ENCODE data around the gene MPC1. TPM values are rescaled to one million over a fixed set of nuclear protein-coding genes. Genes with fewer than 3 reads are reported as not detected.
"Not testable (repeated sequence)": the region's sequence is repeated elsewhere in the genome, so short reads cannot be mapped to it uniquely, and the experiment has no call there.

MPC1 gene
- total RNA-seq, 4 donors from 2014 or later, result 43.1 to 64.3 (median 59.5) TPM

- H3K36me3 ChIP-seq, H3K4me3 ChIP-seq, DNase-seq, H3K9me3 ChIP-seq, H3K27ac ChIP-seq, H3K4me1 ChIP-seq: not testable (repeated sequence)
- peaks cover 0 to 29% (median 0%) of the 10 kb centered on the region in 4 donors for H3K27me3 ChIP-seq
- intact Hi-C loops (cut with DNase I), result loop anchor here (5.0 kb wide), 1 partner anchor 128 kb away; no protein-coding TSS in a partner anchor
- TF ChIP-seq, protein P1, sequence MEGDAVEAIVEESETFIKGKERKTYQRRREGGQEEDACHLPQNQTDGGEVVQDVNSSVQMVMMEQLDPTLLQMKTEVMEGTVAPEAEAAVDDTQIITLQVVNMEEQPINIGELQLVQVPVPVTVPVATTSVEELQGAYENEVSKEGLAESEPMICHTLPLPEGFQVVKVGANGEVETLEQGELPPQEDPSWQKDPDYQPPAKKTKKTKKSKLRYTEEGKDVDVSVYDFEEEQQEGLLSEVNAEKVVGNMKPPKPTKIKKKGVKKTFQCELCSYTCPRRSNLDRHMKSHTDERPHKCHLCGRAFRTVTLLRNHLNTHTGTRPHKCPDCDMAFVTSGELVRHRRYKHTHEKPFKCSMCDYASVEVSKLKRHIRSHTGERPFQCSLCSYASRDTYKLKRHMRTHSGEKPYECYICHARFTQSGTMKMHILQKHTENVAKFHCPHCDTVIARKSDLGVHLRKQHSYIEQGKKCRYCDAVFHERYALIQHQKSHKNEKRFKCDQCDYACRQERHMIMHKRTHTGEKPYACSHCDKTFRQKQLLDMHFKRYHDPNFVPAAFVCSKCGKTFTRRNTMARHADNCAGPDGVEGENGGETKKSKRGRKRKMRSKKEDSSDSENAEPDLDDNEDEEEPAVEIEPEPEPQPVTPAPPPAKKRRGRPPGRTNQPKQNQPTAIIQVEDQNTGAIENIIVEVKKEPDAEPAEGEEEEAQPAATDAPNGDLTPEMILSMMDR (IDR thresholded peaks at IDR 0.05), result peak; percentile 67 to 77 (median 74)
- WGBS, 2 donors, result 36 to 42% methylated on average over 2 to 10 of the region's 16 CpGs
These were observed 18.0 kb upstream of the MPC1 start for GRCh38 chr6:166400649-166401250.

GRCh38 chr6:166400181-166400580, 17.4 kb upstream of the MPC1 start:
- no peaks in the 10 kb centered on the region for H3K9me3 ChIP-seq
- H3K4me3 ChIP-seq, result no peak overlapping the region
- no peaks in the 10 kb centered on the region for H3K36me3 ChIP-seq
- H3K27ac ChIP-seq, result no peak overlapping the region
- intact Hi-C loops (cut with DNase I), result loop anchor here (5.0 kb wide), 1 partner anchor 128 kb away; no protein-coding TSS in a partner anchor
- peaks cover 0 to 35% (median 0%) of the 10 kb centered on the region in 4 donors for H3K27me3 ChIP-seq
- no peak for TF ChIP-seq POLR2A (IDR thresholded peaks at IDR 0.05)
- TF ChIP-seq, protein P1 (IDR thresholded peaks at IDR 0.05), result no peak
- no peak for DNase-seq
- WGBS, 2 donors, result 80 to 83% methylated on average over 2 of the region's 2 CpGs
- peaks cover 0 to 5% (median 0%) of the 10 kb centered on the region in 3 donors for H3K4me1 ChIP-seq

DNA sequence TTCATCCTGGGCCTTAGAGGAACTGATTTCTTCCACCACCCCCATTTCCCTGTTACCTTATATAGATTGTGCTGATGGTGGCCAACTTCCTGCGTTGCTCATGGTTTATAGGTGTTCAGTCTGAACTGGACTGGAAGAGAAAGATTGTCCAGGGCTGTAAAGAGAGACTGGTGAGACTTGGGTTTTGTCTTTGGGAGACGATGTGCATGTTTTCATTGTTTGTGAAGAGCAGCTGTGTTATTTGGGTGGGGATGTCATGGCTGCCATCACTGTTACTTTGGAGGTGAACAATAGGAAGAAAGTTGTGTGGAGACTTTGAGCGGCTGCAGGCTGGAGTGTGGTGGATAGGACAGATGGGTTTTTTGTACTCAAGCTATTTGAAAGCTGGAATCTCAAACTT, 15.6 kb upstream of the MPC1 start:
- Histone ChIP-seq H3K36me3 (no peaks in the 10 kb centered on the region), H3K27ac (no peak overlapping the region), H3K27me3 (peaks cover 0 to 49% (median 0%) of the 10 kb centered on the region in 4 donors), H3K9me3 (no peaks in the 10 kb centered on the region), H3K4me3 (no peak overlapping the region), H3K4me1 (peaks cover 0 to 5% (median 0%) of the 10 kb centered on the region in 3 donors)
- intact Hi-C loops (cut with DNase I), result loop anchor here (5.0 kb wide), 1 partner anchor 116 kb away; no protein-coding TSS in a partner anchor
- TF ChIP-seq POLR2A (IDR thresholded peaks at IDR 0.05), result no peak
- TF ChIP-seq, protein P1 (IDR thresholded peaks at IDR 0.05), result no peak
- 72 to 79% methylated on average over 2 to 3 of the region's 3 CpGs for WGBS, 2 donors
- no peak for DNase-seq

DNA sequence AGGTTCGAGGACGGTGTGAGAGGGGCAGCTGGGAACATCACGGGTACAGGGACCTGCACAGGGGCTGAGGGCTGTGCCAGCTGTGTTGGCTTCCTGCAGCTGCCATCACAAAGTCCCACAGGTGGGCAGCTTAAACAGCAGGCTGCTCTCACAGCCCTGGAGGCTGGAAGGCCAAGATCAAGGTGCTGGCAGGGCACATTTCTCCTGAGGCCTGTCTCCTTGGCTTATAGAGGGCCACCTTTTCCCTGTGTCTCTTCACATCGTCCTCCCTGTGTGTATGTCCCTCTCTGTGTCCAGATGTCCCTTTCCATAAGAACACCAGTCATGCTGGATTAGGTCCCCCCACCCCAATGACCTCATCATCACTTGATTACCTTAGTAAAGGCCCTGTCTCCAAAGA, 15.1 kb upstream of the MPC1 start:
- Histone ChIP-seq H3K4me1 (peaks cover 0 to 5% (median 0%) of the 10 kb centered on the region in 3 donors), H3K27me3 (peaks cover 0 to 51% (median 0%) of the 10 kb centered on the region in 4 donors), H3K4me3 (no peak overlapping the region), H3K27ac (no peak overlapping the region), H3K36me3 (no peaks in the 10 kb centered on the region), H3K9me3 (no peaks in the 10 kb centered on the region)
- WGBS, 2 donors, result 82 to 86% methylated on average over 4 of the region's 4 CpGs
- intact Hi-C loops (cut with DNase I), result loop anchor here (5.0 kb wide), 1 partner anchor 116 kb away; no protein-coding TSS in a partner anchor
- DNase-seq, result no peak
- no peak for TF ChIP-seq POLR2A (IDR thresholded peaks at IDR 0.05)
- TF ChIP-seq, protein P1 (IDR thresholded peaks at IDR 0.05), result no peak

GRCh38 chr6:166395778-166396177, 13.0 kb upstream of the MPC1 start:
- TF ChIP-seq POLR2A (IDR thresholded peaks at IDR 0.05), result no peak
- TF ChIP-seq, protein P1 (IDR thresholded peaks at IDR 0.05), result no peak
- no peaks in the 10 kb centered on the region for H3K9me3 ChIP-seq
- no peak for DNase-seq
- H3K27me3 ChIP-seq, result peaks cover 0 to 47% (median 0%) of the 10 kb centered on the region in 4 donors
- peaks cover 0 to 3% (median 0%) of the 10 kb centered on the region in 3 donors for H3K4me1 ChIP-seq
- H3K36me3 ChIP-seq, result no peaks in the 10 kb centered on the region
- WGBS, 2 donors, result 74 to 85% methylated on average over 5 of the region's 6 CpGs
- intact Hi-C loops (cut with DNase I), result loop anchor here (5.0 kb wide), 1 partner anchor 113 kb away; no protein-coding TSS in a partner anchor
- no peak overlapping the region for H3K27ac ChIP-seq
- no peak overlapping the region for H3K4me3 ChIP-seq

All from esophagus squamous epithelium (tissue), 5 donors.